IMR-90 (cell line): ENCODE data around the gene TEAD4. TPM values are rescaled to one million over a fixed set of nuclear protein-coding genes. Genes with fewer than 3 reads are reported as not detected.

Experiments used
- ATAC-seq: fragments of 200-7000 bp; cut with Tn5 transposase; 2 replicates; pipeline ENCODE4 v1.9.1; 2020; ENCODE audit warnings: low read depth, mild to moderate bottlenecking, moderate library complexity
- BruUV-seq: library from RNA; stranded (reverse); fragments of 400-500 nt; replicated peaks from 2 replicates; lab custom pipeline; 2021; lab: Mats Ljungman, UMichigan
- CTCF ChIA-PET: fragments of 300-600 bp; formaldehyde crosslinking; extraction: SDS; loops from one replicate; lab custom pipeline; 2021; ENCODE audit warnings: antibody characterized with exemption; lab: Yijun Ruan, JAX
- POLR2A ChIA-PET: fragments of 300-600 bp; sonication (Branson Sonifier 250); formaldehyde crosslinking; loops from one replicate; lab custom pipeline; 2022; ENCODE audit warnings: antibody characterized with exemption; ENCODE audit not compliant: unreplicated experiment; lab: Charles Lee
- DNase-seq: peaks from one replicate; pipeline ENCODE4 v3.0.0; 2013
- H2AFZ ChIP-seq: replicated peaks from 2 replicates; pipeline ENCODE3; 2013; ENCODE audit warnings: low read length, mild to moderate bottlenecking; ENCODE audit not compliant: poor library complexity
- H2AK5ac ChIP-seq: 2 replicates; pipeline ENCODE4 v1.6.1; 2013; ENCODE audit warnings: low read depth, low read length, inconsistent platforms
- H2AK9ac ChIP-seq: replicated peaks from 2 replicates; pipeline ENCODE3; 2013; ENCODE audit warnings: mild to moderate bottlenecking, low read depth, low read length, moderate library complexity; ENCODE audit not compliant: poor library complexity
- H2BK120ac ChIP-seq: 2 replicates; pipeline ENCODE4 v1.6.1; 2013; ENCODE audit warnings: low read depth, low read length, inconsistent platforms
- H2BK15ac ChIP-seq: 3 replicates; pipeline ENCODE4 v1.6.1; 2013; ENCODE audit warnings: low read depth, low read length, inconsistent platforms
- H2BK20ac ChIP-seq: 2 replicates; pipeline ENCODE4 v1.6.1; 2013; ENCODE audit warnings: low read depth, mild to moderate bottlenecking, inconsistent platforms, low read length, moderate library complexity
- H2BK5ac ChIP-seq: 2 replicates; pipeline ENCODE4 v1.6.1; 2013; ENCODE audit warnings: mild to moderate bottlenecking, low read depth, low read length, inconsistent platforms; ENCODE audit not compliant: poor library complexity, severe bottlenecking
- H3K14ac ChIP-seq: replicated peaks from 2 replicates; pipeline ENCODE4 v1.6.1; 2013; ENCODE audit warnings: low read depth, low read length, inconsistent platforms
- H3K18ac ChIP-seq: 2 replicates; pipeline ENCODE4 v1.6.1; 2013; ENCODE audit warnings: low read depth, low read length, control low read depth
- H3K23ac ChIP-seq: 2 replicates; pipeline ENCODE4 v1.6.1; 2013; ENCODE audit warnings: low read depth, low read length, inconsistent platforms
- H3K27ac ChIP-seq: 2 replicates; pipeline ENCODE4 v1.5.1; 2013; ENCODE audit warnings: mild to moderate bottlenecking, control low read depth, low read length; ENCODE audit not compliant: insufficient read depth
- H3K27me3 ChIP-seq: 2 replicates; pipeline ENCODE4 v1.6.1; 2013; ENCODE audit warnings: low read length; ENCODE audit not compliant: control insufficient read depth, insufficient read depth
- H3K36me3 ChIP-seq: 2 replicates; pipeline ENCODE4 v1.6.1; 2013; ENCODE audit warnings: low read length, mixed read lengths; ENCODE audit not compliant: control insufficient read depth, insufficient read depth
- H3K4ac ChIP-seq: 2 replicates; pipeline ENCODE4 v1.6.1; 2013; ENCODE audit warnings: low read depth, low read length, inconsistent platforms
- H3K4me1 ChIP-seq: 2 replicates; pipeline ENCODE4 v1.6.1; 2013; ENCODE audit warnings: low read length, mixed read lengths; ENCODE audit not compliant: control insufficient read depth, insufficient read depth
- H3K4me2 ChIP-seq: 2 replicates; pipeline ENCODE4 v1.6.1; 2013; ENCODE audit warnings: low read depth, mild to moderate bottlenecking, control low read depth, low read length, moderate library complexity
- H3K4me3 ChIP-seq: 2 replicates; pipeline ENCODE4 v1.5.1; 2013; ENCODE audit warnings: low read depth, mild to moderate bottlenecking, control low read depth, low read length, moderate library complexity; ENCODE audit not compliant: insufficient read depth
- H3K56ac ChIP-seq: 2 replicates; pipeline ENCODE4 v1.6.1; 2013; ENCODE audit warnings: low read length, inconsistent platforms; ENCODE audit not compliant: insufficient read depth; ENCODE audit errors: extremely low read depth
- H3K79me1 ChIP-seq, 2 experiments: 2 replicates each; pipeline ENCODE4 v1.6.1; 2013; ENCODE audit warnings: low read length in 2 of 2, inconsistent platforms in 1 of 2, low read depth in 1 of 2
- H3K9ac ChIP-seq: 2 replicates; pipeline ENCODE4 v1.6.1; 2013; ENCODE audit warnings: low read depth, low read length, control low read depth
- H3K9me1 ChIP-seq: 2 replicates; pipeline ENCODE4 v1.6.1; 2013; ENCODE audit warnings: low read length, inconsistent platforms; ENCODE audit not compliant: insufficient read depth
- H3K9me3 ChIP-seq: 2 replicates; pipeline ENCODE4 v1.6.1; 2013; ENCODE audit warnings: low read length; ENCODE audit not compliant: control insufficient read depth, insufficient read depth
- H4K20me1 ChIP-seq: 2 replicates; pipeline ENCODE4 v1.6.1; 2013; ENCODE audit warnings: low read length, inconsistent platforms; ENCODE audit not compliant: insufficient read depth
- H4K5ac ChIP-seq: 2 replicates; pipeline ENCODE4 v1.6.1; 2013; ENCODE audit warnings: mild to moderate bottlenecking, low read depth, low read length, control low read depth
- H4K8ac ChIP-seq, 2 experiments: 2 replicates each; pipeline ENCODE4 v1.6.1; 2013; ENCODE audit warnings: low read depth in 2 of 2, low read length in 2 of 2, control low read depth in 1 of 2, inconsistent platforms in 1 of 2
- H4K91ac ChIP-seq: 2 replicates; pipeline ENCODE4 v1.6.1; 2013; ENCODE audit warnings: low read depth, low read length, inconsistent platforms; ENCODE audit not compliant: insufficient read depth
- BHLHE40 ChIP-seq: fragments of 150-350 bp; IDR thresholded peaks from 2 replicates; pipeline ENCODE4 v1.6.1; 2016; ENCODE audit warnings: mild to moderate bottlenecking, low read depth, low read length
- CEBPB ChIP-seq: IDR thresholded peaks from 2 replicates; pipeline ENCODE4 v1.6.1; 2012; ENCODE audit warnings: low read depth, low read length, improper control_type of control experiment
- CHD1 ChIP-seq: IDR thresholded peaks from 2 replicates; pipeline ENCODE4 v1.6.1; 2012; ENCODE audit warnings: low read depth, low read length, improper control_type of control experiment
- FOS ChIP-seq: fragments of 150-350 bp; IDR thresholded peaks from 2 replicates; pipeline ENCODE4 v1.6.1; 2016; ENCODE audit warnings: low read depth, low read length
- MAFK ChIP-seq: IDR thresholded peaks from 2 replicates; pipeline ENCODE4 v1.6.1; 2012; ENCODE audit warnings: low read depth, low read length, improper control_type of control experiment
- MAZ ChIP-seq: IDR thresholded peaks from 2 replicates; pipeline ENCODE4 v1.6.1; 2012; ENCODE audit warnings: low read depth, mild to moderate bottlenecking, low read length, improper control_type of control experiment, moderate library complexity, borderline replicate concordance
- MXI1 ChIP-seq: IDR thresholded peaks from 2 replicates; pipeline ENCODE4 v1.6.1; 2012; ENCODE audit warnings: low read depth, mild to moderate bottlenecking, low read length, moderate library complexity, borderline replicate concordance
- NFE2L2 ChIP-seq: fragments of 150-350 bp; IDR thresholded peaks from 2 replicates; pipeline ENCODE4 v1.6.1; 2016; ENCODE audit warnings: low read depth, mild to moderate bottlenecking, low read length
- POLR2A ChIP-seq: IDR thresholded peaks from 2 replicates; pipeline ENCODE4 v1.6.1; 2012; ENCODE audit warnings: mild to moderate bottlenecking, low read depth, low read length
- RAD21 ChIP-seq: IDR thresholded peaks from 2 replicates; pipeline ENCODE4 v1.6.1; 2012; ENCODE audit warnings: low read length, improper control_type of control experiment
- RCOR1 ChIP-seq: IDR thresholded peaks from 2 replicates; pipeline ENCODE4 v1.6.1; 2012; ENCODE audit warnings: mild to moderate bottlenecking, low read length, improper control_type of control experiment; ENCODE audit not compliant: insufficient replicate concordance
- RFX5 ChIP-seq: IDR thresholded peaks from 2 replicates; pipeline ENCODE4 v1.8.0; 2012; ENCODE audit warnings: low read depth, mild to moderate bottlenecking, low read length, moderate library complexity
- SMC3 ChIP-seq: fragments of 150-350 bp; IDR thresholded peaks from 2 replicates; pipeline ENCODE4 v1.6.1; 2016; ENCODE audit warnings: low read depth, mild to moderate bottlenecking, antibody characterized with exemption, low read length, moderate library complexity
- USF2 ChIP-seq: fragments of 150-350 bp; IDR thresholded peaks from 2 replicates; pipeline ENCODE4 v1.6.1; 2017; ENCODE audit warnings: mild to moderate bottlenecking, antibody characterized with exemption, low read length, low read depth
- WGBS, 2 experiments: methylation state at CpG; one replicate each; pipeline versions ENCODE4 v1.1.5 to v1.1.7; 2013; ENCODE audit warnings: missing lambda C conversion rate in 2 of 2; ENCODE audit not compliant: insufficient read length in 1 of 2; ENCODE audit errors: extremely low coverage in 2 of 2; 5-methylcytosine and 5-hydroxymethylcytosine counted together
- dilution Hi-C: fragments of 300-500 bp; cut with HindIII; formaldehyde crosslinking; loops from one replicate; pipeline ENCODE4 v1.14.3; 2018; ENCODE audit warnings: low sequenced_read_pairs; ENCODE audit not compliant: unreplicated experiment
- in situ Hi-C: fragments of 300-500 bp; cut with MboI; formaldehyde crosslinking; loops from 3 replicates; pipeline ENCODE4 v1.14.3; 2019; ENCODE audit warnings: low sequenced_read_pairs, inconsistent platforms, mixed read lengths
- intact Hi-C: fragments of 100-400 bp; cut with micrococcal nuclease; formaldehyde crosslinking; loops from 2 replicates; pipeline ENCODE4 v1.10.0; 2022
- polyA plus RNA-seq, 3 experiments: library from polyadenylated mRNA; depleted of rRNA; stranded (reverse); fragments of >200 nt; gene quantifications; 2 replicates each; pipeline ENCODE4 v1.2.3, GENCODE V29; 2012; ENCODE audit warnings: low replicate concordance in 1 of 3
- total RNA-seq: library from RNA; depleted of rRNA; stranded (reverse); fragments of >200 nt; gene quantifications from 2 replicates; pipeline ENCODE4 v1.2.3, GENCODE V29; 2012
- TF ChIP-seq, protein P1 (sequence below): conservative IDR thresholded peaks from 2 replicates; pipeline ENCODE4 v1.5.1; 2012; ENCODE audit warnings: mild to moderate bottlenecking, low read depth, low read length, improper control_type of control experiment
- TF ChIP-seq, protein P2 (sequence below): fragments of 150-350 bp; IDR thresholded peaks from 2 replicates; pipeline ENCODE4 v1.6.1; 2016; ENCODE audit warnings: low read depth, mild to moderate bottlenecking, low read length, moderate library complexity, borderline replicate concordance

TEAD4 gene
- total and polyA plus RNA-seq, 2 of the 4 experiments (the other 2 are of a cell fraction), result 8.8 to 24.9 TPM

DNA sequence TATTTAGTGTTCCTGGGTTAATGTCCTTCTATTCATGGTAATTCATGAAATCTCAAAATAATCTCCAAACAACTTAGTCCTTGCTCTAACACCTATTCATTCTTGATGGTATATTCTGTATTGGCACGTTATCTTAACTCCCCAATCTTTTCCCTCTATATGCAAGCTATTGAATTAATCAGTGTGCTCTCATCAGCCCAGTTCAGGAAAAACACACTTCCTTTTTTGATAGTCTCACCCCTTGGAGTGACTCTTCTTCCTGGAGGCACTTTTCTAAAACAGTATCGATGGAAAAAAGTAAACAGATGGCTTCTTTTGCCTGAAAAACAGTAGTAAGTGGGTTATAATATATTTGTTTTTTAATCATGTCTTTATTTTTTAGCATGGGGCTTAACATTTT lies 39.9 kb upstream of the TEAD4 start:
- POLR2A ChIA-PET, result no interaction called here
- H3K4me2 ChIP-seq, result no peak overlapping the region
- H3K4me3 ChIP-seq, result no peak overlapping the region
- no peak overlapping the region for H3K14ac ChIP-seq
- no peak overlapping the region for H2BK120ac ChIP-seq
- no peak overlapping the region for H3K56ac ChIP-seq
- no peaks in the 10 kb centered on the region for H3K27me3 ChIP-seq
- H3K23ac ChIP-seq, result no peak overlapping the region
- no peak overlapping the region for H3K4ac ChIP-seq
- H4K8ac ChIP-seq, result no peak overlapping the region
- no peak overlapping the region for H3K27ac ChIP-seq
- no peak overlapping the region for H2BK5ac ChIP-seq
- peaks cover 35% of the 10 kb centered on the region for H3K36me3 ChIP-seq
- in situ Hi-C loops, result no loop called here
- TF ChIP-seq MAZ, result no peak
- TF ChIP-seq CHD1, result no peak
- TF ChIP-seq USF2, result no peak
- no peak for TF ChIP-seq RFX5
- TF ChIP-seq MXI1, result no peak
- TF ChIP-seq, protein P1, sequence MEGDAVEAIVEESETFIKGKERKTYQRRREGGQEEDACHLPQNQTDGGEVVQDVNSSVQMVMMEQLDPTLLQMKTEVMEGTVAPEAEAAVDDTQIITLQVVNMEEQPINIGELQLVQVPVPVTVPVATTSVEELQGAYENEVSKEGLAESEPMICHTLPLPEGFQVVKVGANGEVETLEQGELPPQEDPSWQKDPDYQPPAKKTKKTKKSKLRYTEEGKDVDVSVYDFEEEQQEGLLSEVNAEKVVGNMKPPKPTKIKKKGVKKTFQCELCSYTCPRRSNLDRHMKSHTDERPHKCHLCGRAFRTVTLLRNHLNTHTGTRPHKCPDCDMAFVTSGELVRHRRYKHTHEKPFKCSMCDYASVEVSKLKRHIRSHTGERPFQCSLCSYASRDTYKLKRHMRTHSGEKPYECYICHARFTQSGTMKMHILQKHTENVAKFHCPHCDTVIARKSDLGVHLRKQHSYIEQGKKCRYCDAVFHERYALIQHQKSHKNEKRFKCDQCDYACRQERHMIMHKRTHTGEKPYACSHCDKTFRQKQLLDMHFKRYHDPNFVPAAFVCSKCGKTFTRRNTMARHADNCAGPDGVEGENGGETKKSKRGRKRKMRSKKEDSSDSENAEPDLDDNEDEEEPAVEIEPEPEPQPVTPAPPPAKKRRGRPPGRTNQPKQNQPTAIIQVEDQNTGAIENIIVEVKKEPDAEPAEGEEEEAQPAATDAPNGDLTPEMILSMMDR, result no peak
- TF ChIP-seq, protein P2, sequence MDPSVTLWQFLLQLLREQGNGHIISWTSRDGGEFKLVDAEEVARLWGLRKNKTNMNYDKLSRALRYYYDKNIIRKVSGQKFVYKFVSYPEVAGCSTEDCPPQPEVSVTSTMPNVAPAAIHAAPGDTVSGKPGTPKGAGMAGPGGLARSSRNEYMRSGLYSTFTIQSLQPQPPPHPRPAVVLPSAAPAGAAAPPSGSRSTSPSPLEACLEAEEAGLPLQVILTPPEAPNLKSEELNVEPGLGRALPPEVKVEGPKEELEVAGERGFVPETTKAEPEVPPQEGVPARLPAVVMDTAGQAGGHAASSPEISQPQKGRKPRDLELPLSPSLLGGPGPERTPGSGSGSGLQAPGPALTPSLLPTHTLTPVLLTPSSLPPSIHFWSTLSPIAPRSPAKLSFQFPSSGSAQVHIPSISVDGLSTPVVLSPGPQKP, result no peak
- TF ChIP-seq MAFK, result no peak
- no peak for TF ChIP-seq BHLHE40
- TF ChIP-seq POLR2A, result no peak
- TF ChIP-seq RAD21, result no peak
- TF ChIP-seq NFE2L2, result no peak
- no peak for TF ChIP-seq RCOR1
- no peak for TF ChIP-seq SMC3
- no peak for TF ChIP-seq CEBPB
- TF ChIP-seq FOS, result no peak
- H3K9me3 ChIP-seq, result no peaks in the 10 kb centered on the region
- BruUV-seq, result no TSS peak
- peaks cover 3% of the 10 kb centered on the region for H4K20me1 ChIP-seq
- H2BK20ac ChIP-seq, result no peak overlapping the region
- no peak overlapping the region for H4K91ac ChIP-seq
- no peak overlapping the region for H4K5ac ChIP-seq
- intact Hi-C loops, result no loop called here
- DNase-seq (no peak), ATAC-seq (no peak)
- peaks cover 3% of the 10 kb centered on the region; the same call in 1 of the 2 replicates for H3K9me1 ChIP-seq
- no peak overlapping the region for H3K9ac ChIP-seq
- H3K79me1 ChIP-seq, result peaks cover 12 to 41% of the 10 kb centered on the region in 2 experiments
- H2AFZ ChIP-seq, result no peak overlapping the region
- WGBS, 2 experiments, result no CpG with 5 or more reads among the region's 2 CpGs
- H3K4me1 ChIP-seq, result peaks cover 2% of the 10 kb centered on the region; the same call in 1 of the 2 replicates
- dilution Hi-C loops, result no loop called here
- H2BK15ac ChIP-seq, result no peak overlapping the region
- CTCF ChIA-PET, result no interaction called here
- H2AK9ac ChIP-seq, result no peak overlapping the region
- H2AK5ac ChIP-seq, result no peak overlapping the region
- H3K18ac ChIP-seq, result no peak overlapping the region
